Measurements from ENCODE around the gene PAX8.
A peak's percentile ranks its signal among the peaks of the same experiment; 100 is the strongest.

Gene PAX8

DNA sequence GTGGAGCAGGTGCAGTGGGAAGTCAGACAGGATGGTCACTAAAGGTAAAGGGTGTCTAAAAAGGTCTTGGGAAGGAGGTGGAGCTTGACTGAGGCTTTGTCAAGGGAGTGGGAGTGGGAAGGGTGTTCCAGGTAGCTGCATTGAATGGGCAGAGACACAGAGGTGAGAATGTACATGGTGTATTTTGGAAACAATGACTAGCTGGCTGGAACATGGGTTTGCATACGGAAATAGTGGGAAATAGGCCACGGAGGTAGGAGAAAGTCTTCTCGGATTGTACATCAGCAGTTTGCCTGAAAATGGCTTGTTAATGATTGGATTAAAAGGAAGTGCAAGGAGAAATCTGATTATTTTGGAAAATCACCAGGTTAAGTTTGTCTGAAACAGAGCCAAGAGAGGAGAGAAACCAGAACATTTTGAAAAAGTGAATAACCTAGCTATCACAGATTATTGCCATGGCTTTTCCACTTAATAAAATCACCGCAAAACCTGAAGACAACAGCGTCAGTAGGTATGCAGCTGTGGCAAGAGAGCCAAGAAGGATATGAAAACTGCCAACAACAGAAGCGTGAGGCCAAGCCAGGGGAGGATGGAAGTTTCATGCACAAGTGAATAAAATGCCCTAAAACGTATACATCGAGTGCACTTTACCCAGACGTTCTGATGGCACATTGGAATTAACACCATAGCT is 13.9 kb downstream of the PAX8 start:
- DNase-seq (ENCODE audit: low read depth) = no peak

DNA sequence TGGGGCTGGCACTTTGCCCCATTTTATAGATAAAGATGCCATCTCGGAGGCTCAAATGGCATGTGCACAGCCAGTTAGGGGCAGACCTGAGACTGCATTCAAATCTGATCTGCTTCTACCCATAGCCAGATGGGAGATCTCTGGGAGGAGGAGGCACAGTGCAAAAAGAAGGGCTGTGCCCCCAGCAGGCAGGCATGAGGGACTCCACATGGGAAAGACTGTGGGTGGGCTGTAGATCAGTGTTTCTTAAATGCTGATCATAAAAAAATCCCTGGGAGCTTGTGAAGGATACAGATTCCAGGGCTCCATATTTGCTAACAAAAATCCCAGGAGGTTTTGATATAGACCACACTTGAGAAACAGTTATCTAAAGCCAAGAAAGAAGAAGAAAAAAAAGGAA is 15.2 kb downstream of the PAX8 start:
- DNase-seq (ENCODE audit: low read depth) = no peak

DNA sequence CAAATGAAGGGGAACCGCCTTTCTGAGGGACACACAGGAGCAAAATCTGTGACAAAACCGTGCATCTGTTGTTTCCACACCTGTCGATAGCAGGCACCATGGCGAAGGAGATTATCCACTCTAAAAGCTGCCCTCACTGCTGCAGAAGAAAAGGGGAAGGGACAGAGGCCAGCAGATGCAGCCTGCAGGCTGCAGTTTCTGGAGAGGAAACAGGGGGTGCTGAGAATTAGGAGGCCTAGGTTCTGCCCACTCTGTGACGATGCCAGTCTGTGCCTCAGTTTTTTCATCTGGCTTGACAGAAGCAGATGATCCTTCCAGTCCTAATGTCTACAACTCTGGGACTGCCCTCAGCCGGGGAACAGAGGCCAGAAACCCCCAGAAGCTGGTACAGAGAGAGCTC is 17.7 kb downstream of the PAX8 start:
- DNase-seq (ENCODE audit: low read depth) = no peak

DNA sequence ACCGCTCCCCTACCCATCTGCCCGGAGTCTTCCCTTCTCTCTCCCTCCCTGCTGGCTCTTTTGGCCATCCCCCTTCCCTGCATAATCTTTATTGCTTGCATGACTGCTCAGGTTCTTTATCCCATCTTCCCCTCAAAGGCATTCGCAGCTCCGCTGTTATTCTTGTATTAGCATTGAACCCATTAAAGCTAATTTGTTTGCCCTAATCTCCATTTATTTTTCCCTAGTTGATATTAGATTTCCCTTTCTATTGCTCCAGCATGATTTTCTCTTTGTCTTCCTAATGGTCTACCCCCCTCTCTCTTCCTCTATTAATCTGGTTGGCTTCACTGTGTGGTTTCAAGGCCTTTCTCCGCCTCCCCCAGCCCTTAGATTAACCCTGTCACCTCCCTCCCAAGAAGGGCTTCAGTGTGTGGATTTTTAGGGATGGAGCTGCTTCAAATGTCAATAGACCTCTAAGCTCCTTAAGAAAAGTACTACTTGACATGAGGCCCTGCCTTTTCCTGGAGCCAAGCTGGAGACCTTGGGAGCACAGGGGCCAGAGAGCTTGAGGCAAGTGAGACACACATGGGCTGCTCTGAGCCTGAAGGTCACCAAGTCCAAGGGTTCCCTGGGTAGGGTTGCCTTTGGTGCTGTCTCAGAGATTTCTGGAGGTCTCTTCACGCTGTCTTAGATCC is 20.1 kb downstream of the PAX8 start:
- DNase-seq (ENCODE audit: low read depth) = no peak

DNA sequence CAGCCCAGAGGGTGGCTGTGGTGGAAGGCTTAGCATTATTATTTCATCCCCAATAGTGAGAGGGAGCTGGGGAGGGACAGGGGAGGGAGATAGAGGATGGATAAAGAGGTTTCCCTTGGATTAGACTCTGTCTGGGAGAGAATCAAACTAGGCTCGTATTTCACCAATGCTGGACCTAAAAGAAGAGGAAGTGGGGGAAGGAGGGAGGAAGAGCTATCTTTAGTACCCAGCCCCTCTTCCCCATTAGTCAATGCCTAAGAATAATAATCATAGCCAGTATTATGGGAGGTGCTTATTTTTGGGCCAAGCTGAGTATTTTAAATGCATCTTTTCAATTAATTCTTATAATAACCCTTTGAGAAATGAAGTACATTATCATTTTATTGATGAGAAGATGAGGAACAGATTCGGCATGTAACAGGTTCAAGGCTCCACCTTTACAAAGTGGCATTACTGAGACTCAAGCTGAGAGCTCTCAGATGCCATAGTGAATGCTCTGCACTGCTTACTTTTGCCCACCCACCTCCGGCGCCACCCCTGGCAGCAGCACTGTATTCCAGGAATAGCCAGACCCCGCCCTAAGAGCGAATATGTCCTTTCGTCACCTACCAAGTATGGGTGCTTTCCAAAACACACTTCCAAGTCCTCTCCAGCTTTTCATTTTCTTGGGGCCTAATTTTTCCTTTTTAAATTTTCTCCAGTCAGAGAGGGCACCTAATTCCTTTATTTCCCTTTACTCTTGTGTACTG is 21.0 kb downstream of the PAX8 start:
- DNase-seq (ENCODE audit: low read depth) = no peak

DNA sequence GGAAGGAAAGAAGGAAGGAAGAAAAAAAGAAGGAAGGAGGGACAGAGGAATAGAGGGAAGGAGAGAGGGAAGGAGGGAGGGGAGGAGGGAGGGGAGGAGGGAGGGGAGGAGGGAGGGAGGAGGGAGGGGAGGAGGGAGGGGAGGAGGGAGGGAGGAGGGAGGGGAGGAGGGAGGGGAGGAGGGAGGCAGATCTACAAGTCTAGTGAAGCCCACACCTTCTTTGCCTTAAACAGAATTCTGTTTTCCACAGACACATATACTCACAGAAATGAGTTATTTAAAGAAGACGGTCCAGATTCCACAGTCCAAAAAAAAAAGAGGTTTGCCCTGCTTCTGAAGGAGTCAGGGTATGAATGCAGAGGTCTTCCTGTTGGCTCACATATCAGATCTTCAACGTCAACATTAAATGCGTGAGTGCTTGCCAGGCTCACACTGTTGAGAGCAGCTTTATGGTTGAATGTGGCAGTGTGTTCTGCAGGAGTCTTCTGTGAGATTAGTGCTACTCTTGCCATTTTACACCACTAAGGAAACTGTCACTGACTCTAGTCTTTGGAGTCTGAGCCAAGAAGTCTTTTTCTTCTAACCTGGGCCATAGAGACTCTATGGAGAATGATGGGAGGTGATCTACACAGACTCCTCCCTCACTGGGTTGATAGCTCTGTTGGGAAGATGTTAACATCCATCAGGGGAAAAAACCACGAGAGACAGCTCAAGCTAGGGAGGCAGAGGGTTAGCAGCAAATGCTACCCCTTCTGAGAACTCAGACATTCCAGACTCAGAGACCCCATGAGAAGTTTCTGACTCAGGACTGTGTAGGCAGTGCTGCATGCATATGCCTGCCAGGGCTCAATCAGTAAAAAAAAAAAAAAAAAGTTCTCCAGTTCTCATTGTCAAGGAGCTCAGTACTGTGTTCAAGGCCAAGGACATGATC is 23.3 kb downstream of the PAX8 start:
- no peak for DNase-seq (ENCODE audit: low read depth)

DNA sequence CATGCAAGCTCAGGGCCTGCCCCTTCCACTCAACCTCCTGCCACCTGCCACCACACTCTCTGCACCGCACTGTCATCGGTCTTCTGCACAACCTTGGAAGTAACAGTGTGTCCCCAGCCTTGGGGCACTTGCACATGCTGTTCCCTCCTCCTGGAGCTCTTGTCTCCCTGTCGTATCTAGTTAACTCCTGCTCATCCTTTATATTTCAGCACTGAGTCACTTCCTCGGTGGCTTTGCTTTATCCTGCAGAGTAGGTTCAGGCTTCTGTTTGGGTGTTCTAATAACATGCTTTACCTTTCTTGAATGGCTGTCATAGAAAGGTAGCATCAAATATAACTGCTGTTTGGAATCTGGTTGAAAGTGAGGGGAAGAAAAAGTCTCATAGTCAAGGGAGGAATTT is 25.3 kb downstream of the PAX8 start:
- DNase-seq (ENCODE audit: low read depth) = no peak

DNA sequence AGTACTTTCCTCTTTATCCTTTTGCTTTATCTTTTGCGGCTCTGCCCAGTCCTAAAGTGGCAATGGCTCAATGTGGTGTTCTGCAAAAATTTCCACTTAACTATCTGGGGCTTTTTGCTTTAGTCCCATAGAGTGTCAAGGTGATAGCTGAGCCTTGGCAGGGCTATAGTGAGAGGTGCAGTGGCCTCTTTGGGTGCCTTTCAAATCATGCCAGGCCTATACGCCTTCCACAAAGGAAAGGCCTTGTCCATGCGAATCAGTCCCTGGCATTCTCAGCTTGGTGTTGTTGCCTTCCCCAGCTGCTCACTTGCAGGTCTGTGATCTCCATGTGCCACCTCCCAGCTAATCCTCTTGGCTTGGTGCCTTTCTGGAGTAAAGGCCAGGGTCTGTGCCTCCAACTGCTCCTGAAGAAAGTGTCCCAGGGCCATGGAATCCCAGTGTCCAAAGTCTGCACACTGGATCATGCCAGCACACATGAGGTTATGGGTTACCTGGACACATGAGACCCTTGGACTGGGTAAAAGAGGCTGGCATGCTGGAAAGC is 26.6 kb downstream of the PAX8 start:
- no peak for DNase-seq (ENCODE audit: low read depth)

DNA sequence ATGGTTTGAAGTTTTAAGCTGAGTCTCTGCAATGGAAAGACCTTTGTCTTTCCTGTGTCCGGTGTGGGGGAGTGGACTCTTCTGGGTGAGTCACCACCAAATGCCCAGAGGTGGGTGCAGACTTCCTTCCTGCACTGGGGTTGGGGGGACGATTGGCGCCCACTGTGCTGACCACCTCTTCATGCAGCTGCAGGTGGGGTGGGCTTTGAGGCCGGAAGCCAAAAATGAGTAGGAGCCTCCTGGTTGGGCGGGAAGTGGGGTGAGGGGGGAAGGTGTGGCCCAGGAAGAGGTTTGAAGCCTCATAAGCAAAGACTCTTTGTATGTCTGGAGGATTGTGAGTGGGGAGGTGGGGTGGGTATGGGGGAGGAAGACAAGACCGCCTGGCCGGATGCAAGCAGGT is 27.6 kb downstream of the PAX8 start:
- no peak for DNase-seq (ENCODE audit: low read depth)

DNA sequence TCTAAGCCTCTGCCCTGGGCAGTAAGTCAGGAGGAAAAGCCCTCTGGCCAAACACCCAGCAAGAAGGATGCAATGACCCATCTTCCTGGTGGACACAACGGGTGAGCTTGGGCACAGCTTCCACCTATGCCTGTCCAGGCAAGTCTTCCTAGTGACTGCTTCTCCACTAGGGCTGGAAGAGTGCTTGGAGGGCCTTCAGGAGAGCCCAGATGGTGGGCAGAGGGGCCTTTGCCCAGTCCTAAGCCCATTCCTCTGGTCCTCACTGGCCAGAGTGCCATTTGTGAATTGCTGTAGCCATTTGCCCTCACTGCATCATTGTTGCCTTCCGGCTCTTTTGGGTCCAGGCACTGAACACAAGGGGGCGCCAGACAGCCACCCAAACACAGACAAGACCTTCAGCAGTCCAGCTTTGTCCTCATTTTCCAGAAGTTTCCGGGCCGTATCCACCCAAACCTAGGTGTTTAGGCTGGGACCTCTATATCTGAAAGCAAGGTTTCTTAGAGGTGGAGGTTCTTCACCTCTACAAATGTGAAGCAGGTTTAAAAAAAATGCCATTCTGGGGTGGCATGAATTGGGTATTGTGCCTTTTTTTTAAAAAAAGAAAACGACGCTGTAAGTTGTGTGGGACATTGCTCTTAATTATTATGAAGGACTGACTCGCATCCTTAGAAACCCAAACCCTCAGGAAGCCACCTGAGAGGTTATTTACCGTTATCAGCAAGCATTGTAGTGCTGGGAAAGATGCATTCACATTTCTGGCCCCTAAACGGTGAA is 29.5 kb downstream of the PAX8 start:
- DNase-seq (ENCODE audit: low read depth) = peak; percentile 15

DNA sequence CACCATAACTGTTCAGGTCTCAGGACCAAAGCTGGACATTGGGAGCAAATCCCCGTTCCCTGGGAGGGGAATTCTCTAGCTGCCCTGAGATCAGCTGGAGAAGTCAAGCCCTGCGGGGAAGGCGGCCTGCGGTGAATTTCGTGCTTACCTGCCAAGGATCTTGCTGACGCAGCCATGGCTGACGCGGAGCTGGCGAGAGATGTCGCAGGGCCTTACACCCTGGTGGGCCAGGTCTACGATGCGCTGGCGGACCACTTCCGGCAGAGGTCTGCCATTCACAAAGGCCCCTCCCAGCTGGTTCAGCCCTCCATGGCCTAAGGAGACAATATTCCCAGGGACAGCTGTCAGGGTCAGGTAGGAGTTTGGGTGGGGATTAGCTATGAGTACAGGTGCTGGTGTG is 32.1 kb downstream of the PAX8 start:
- DNase-seq (ENCODE audit: low read depth) = no peak

DNA sequence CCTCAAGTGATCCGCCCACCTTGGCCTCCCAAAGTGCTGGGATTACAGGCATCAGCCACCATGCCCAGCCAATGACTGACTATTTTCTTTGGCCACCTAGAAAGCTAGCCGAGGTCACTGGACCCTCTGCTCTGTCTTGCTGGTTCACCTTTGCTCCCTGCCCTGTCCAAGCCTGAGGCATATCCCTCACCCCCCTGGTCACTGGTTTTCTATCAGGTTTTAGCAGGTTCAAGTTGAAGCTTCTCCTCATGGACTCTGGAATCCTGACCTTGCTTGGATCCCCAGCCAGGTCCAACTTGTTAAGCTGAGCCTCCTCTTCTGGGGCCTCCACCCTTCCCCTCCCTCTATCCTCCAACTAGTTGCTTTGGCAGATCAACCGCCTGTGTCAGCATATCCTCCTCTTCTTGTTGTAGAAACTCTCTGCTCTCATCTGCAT is 33.4 kb downstream of the PAX8 start:
- no peak for DNase-seq (ENCODE audit: low read depth)

DNA sequence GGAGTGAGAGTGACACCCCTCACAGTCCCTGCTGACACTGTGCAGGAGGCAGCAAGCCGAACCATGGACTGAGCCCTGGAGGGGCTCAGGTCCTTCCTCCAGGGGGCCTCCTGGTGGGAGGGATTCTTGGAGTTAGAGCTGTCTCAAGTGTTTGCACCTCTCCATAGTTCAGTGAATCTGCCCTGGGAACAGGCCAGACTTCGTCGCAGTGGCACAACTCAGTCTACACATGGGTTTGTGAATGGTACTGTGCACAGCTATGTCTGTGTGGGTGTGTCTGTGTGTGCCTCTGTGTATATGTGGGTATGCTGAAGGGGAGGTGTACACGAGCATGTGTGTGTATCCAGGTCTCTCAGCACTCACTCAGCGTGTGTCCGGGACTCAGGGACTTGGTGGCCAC is 36.4 kb downstream of the PAX8 start:
- DNase-seq (ENCODE audit: low read depth) = no peak

DNA sequence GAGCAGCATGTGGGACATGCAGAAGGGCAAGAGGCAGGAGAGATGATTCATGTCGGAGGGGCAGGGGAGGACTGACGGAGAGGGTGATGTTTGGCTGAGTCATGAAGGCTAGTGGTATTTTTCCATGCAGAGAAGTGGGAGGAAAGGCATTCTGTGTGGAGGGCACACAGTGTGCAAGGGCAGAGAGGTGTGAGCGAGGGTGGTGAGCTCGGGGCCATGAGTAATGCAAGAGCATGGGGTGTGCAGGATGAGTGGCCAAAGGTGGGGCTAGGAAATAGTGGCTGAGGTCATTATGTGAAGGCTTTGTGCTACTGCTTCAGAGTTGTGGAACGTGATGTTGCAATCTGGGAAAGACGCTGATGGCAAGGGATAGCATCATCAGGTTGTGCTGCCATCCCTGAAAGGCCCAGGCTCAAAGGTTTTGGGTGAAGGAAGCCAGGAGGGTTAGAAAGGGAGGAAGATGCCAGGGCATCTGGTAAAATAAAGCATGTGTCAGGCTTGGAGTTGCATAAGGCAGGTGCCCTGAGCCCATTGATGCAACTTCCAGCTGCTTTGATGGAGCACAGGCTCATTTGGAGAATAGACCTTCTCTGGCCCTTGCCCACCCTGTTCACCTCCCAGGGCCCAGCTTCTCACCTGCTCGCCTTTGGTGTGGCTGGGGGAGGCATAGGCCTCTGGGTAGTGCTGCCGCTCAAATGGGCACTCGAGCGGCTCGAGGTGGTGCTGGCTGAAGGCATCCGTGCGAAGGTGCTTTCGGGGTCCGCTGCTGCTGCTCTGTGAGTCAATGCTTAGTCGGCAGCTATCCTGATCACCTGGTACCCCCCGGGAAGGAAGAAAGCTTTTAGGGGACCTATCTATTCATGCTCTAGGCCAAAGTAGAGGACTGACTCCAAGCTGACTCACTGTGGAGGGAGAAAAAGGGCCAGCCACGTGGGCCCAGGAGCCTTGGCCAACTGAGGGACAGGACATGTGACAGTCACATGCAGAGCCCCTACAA is 37.5 kb downstream of the PAX8 start:
- no peak for DNase-seq (ENCODE audit: low read depth)

DNA sequence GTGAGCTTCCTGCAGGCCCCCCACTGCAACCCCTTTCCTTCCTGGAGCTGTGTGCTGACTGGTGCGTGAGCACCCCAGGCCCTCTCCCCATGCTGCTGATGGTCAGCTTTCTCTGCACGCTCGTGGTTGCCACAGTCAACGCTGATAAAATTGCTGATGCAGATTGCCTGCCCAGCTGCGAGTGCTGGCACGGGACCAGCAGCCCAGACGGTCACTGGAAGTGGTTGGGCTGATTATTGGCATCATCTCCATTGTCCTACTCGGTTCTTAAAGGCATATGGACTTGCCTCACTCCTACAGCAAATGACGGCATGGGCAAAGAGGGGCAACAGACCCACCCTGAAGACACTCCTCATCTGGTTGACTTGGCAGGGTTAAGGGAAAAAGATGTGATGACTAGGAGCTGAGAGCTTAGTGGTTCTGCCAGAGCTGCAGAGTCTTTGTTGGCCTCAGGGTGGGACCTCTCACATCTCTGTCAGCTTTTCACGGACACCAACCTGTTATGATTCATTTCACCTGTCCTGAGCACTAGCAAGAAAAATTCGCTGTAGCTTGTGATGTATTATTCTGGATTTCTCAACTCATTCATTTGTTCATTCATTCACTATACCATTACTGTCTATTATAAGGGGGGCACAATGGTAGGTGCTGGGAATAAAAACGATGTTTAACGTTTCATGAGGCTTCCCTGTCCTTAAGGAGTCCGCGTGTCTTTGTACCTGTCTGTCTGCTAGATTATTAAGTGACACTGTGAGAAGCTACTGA is 38.4 kb downstream of the PAX8 start:
- no peak for DNase-seq (ENCODE audit: low read depth)

DNA sequence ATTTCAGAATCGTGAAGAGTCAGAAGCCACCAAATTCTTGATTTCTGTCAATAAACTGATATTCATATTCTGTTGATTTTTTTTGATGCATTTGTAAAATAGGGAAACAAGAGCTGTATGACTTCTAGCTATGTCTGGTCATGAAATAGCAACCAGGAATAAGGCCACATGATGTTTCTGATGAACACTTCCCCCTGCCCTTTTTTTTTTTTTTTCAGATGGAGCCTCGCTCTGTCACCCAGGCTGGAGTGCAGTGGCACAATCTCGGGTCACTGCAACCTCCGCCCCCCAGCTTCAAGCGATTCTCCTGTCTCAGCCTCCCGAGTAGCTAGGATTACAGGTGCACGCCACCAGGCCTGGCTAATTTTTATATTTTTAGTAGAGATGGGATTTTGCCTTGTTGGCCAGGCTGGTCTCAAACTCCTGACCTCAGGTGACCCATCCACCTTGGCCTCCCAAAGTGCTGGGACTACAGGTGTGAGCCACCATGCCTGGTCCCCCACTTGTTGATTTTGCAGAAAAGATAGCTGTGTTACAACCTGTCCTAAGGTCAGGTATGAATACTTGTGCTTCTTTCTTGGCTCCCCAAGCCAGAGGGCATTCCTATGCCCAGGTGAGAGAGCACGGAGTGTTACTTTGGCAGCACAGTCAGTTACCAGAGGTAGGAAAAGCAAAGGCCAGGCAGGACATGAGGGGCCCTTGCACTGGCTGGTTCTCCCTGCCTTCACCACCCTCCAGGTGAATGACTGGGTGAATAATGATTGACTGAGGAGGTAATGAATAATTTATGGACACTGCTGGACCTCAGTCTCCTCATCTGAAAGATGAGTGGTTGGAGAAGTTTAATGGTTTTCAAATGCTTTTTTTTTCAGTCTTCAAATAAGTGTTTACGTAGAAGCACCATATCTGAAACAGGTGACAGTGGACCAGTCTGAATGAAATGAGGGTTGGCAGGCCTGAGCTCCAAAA is 39.6 kb downstream of the PAX8 start:
- DNase-seq (ENCODE audit: low read depth) = no peak

DNA sequence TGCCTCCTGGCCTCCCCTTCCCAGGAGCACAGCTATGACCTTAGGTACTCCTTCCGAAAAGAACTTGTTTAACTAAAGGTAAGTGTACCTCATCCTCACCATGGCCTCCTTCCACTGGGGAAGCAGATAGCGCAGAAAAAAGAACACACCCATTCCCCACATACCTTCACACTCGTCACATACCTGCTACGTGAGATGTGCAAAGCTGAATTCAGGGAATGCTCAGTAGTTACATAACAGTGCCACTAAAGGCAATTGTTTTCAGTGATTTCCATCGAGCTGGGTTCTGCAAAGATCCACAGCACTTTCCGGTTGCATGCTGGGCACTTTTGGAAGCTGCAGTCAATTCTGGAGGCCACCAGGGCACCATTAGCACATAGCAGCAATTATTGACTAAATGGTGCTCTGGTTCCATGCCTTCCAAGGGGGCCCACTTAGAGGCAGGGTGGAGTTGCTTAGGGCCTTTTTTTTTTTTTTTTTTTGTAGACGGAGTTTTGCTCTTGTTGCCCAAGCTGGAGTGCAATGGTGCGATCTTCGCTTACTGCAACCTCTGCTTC is 41.0 kb downstream of the PAX8 start:
- no peak for DNase-seq (ENCODE audit: low read depth)
